Activated CD4-positive, alpha-beta T cell treated with anti-CD3 and anti-CD28 coated beads, Interleukin-10, Interleukin-2, amounts not matched to agents 100 ng/mL and 50 ng/mL, durations not matched to agents 16 hours and 8 hours (primary cell): ENCODE measurements around the gene AVPR1A.
A peak's percentile ranks its signal among the peaks of the same experiment; 100 is the strongest.
"Not testable (repeated sequence)": the region's sequence is repeated elsewhere in the genome, so short reads cannot be mapped to it uniquely, and the experiment has no call there.

ENCODE experiments used
- DNase-seq: peaks from one replicate; pipeline ENCODE4 v3.0.0-alpha.2; 2020

AVPR1A gene

GRCh38 chr12:63150713-63151622 lies at the start of gene AVPR1A:
TSS of gene AVPR1A (minus strand) at chr12:63151201. CDS start at chr12:63150836, 365 bp downstream.
- DNase-seq: no peak

- no peak for DNase-seq
Observed at GRCh38 chr12:63196168-63196567, 45.2 kb upstream of the AVPR1A start.

- DNase-seq: no peak
Observed at GRCh38 chr12:63179224-63179623, 28.2 kb upstream of the AVPR1A start.

GRCh38 chr12:63170321-63170720 lies 19.3 kb upstream of the AVPR1A start:
- DNase-seq: no peak

GRCh38 chr12:63167741-63168140 lies 16.7 kb upstream of the AVPR1A start:
- DNase-seq: not testable (repeated sequence)

GRCh38 chr12:63164911-63165310 lies 13.9 kb upstream of the AVPR1A start:
- no peak for DNase-seq

GRCh38 chr12:63163541-63163940 lies 12.5 kb upstream of the AVPR1A start:
- no peak for DNase-seq

- DNase-seq: no peak
Observed at GRCh38 chr12:63155375-63155774, 4.4 kb upstream of the AVPR1A start.

- no peak for DNase-seq
Observed at GRCh38 chr12:63154560-63154959, 3.6 kb upstream of the AVPR1A start.

- DNase-seq: no peak
Observed at GRCh38 chr12:63152321-63152700, 1.3 kb upstream of the AVPR1A start.

- peak; percentile 34 for DNase-seq
Observed at GRCh38 chr12:63151623-63152320, 771 bp upstream of the AVPR1A start.

- DNase-seq: no peak
Observed at GRCh38 chr12:63149909-63150712, 890 bp downstream of the AVPR1A start.

- DNase-seq: no peak
Observed at GRCh38 chr12:63144556-63144955, 6.4 kb downstream of the AVPR1A start.

- DNase-seq: no peak
Observed at GRCh38 chr12:63138488-63138887, 12.5 kb downstream of the AVPR1A start.

GRCh38 chr12:63133981-63134380 lies 17.0 kb downstream of the AVPR1A start:
- DNase-seq: no peak

GRCh38 chr12:63132201-63132600 lies 18.8 kb downstream of the AVPR1A start:
- DNase-seq: no peak

- no peak for DNase-seq
Observed at GRCh38 chr12:63129927-63130326, 21.1 kb downstream of the AVPR1A start.

- DNase-seq: no peak
Observed at GRCh38 chr12:63124778-63125177, 26.2 kb downstream of the AVPR1A start.

GRCh38 chr12:63103494-63104131 lies 47.4 kb downstream of the AVPR1A start:
- peak; percentile 22 for DNase-seq

GRCh38 chr12:63101920-63102319 lies 49.1 kb downstream of the AVPR1A start:
- no peak for DNase-seq

GRCh38 chr12:63098851-63099250 lies 52.1 kb downstream of the AVPR1A start:
- DNase-seq: no peak

- DNase-seq: no peak
Observed at GRCh38 chr12:63095369-63095980, 55.5 kb downstream of the AVPR1A start.
